ENCODE results near the gene CTNND1. TPM values are rescaled to one million over a fixed set of nuclear protein-coding genes. Genes with fewer than 3 reads are reported as not detected.

The CTNND1 gene
- total RNA-seq, 4 donors from 2014 or later: 178 to 238 (median 202) TPM

DNA sequence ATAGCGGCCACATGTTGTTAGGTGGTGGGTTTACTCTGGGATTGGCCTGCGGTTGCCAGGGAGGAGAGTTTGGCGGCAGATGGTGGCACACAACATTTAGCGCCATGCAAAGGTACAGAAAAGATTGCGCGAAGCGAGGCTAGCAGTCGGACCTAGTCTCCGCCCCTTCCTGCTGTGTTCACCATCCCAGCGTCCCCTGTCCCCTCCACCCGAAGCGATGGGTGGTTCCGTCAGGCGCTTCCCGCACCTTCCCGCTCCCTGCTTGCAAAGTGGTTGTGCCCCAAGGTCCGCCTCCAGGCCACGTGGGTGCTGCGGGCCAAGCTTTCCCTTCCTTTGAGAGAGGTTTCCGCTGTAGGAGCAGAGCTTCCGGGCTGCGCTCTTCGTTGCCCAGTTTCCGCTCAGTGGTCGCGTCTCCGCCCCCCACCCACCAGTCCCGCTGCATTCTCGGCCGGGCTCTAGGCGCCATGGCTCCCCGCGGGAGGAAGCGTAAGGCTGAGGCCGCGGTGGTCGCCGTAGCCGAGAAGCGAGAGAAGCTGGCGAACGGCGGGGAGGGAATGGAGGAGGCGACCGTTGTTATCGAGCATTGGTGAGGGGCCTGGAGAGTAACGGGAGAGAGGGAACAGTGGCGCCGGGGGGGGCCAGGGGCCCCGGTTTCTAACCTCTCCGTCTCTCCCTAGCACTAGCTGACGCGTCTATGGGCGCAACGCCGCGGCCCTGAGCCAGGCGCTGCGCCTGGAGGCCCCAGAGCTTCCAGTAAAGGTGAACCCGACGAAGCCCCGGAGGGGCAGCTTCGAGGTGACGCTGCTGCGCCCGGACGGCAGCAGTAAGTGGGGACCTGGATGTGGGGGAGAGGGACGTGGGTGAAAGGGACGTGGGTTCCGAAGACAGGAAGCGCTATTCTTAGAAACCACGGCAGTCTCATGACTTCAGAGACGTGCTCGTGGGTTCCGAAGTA lies 20.2 kb upstream of the CTNND1 start, which contains the start of gene SELENOH:
SELENOH (plus strand) TSS at position 360 of the 955 bp plus-strand sequence; CDS start at position 465, 105 bp downstream.
- Histone ChIP-seq H3K4me1 (peaks cover 19 to 27% of the 10 kb centered on the region in 2 donors), H3K4me3 (replicated peaks in 1 of 3) (peak within 1 kb of the TSS; percentile 46 to 96 (median 94)), H3K27ac (peak within 1 kb of the TSS; percentile 85 to 94 (median 85)), H3K9me3 (no peaks in the 10 kb centered on the region), H3K36me3 (peaks cover 23% of the 10 kb centered on the region in 2 donors), H3K27me3 (no peaks in the 10 kb centered on the region)
- TF ChIP-seq, protein P1, sequence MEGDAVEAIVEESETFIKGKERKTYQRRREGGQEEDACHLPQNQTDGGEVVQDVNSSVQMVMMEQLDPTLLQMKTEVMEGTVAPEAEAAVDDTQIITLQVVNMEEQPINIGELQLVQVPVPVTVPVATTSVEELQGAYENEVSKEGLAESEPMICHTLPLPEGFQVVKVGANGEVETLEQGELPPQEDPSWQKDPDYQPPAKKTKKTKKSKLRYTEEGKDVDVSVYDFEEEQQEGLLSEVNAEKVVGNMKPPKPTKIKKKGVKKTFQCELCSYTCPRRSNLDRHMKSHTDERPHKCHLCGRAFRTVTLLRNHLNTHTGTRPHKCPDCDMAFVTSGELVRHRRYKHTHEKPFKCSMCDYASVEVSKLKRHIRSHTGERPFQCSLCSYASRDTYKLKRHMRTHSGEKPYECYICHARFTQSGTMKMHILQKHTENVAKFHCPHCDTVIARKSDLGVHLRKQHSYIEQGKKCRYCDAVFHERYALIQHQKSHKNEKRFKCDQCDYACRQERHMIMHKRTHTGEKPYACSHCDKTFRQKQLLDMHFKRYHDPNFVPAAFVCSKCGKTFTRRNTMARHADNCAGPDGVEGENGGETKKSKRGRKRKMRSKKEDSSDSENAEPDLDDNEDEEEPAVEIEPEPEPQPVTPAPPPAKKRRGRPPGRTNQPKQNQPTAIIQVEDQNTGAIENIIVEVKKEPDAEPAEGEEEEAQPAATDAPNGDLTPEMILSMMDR (IDR thresholded peaks at IDR 0.05): no peak
- TF ChIP-seq POLR2A (IDR thresholded peaks at IDR 0.05): peak in 1 of 2 donors; percentile 87
- 0 to 1% methylated on average over 31 to 65 of the region's 75 CpGs for WGBS, 2 donors
- peak; percentile 96 to 97 for DNase-seq
- intact Hi-C loops (cut with DNase I): no loop called here

DNA sequence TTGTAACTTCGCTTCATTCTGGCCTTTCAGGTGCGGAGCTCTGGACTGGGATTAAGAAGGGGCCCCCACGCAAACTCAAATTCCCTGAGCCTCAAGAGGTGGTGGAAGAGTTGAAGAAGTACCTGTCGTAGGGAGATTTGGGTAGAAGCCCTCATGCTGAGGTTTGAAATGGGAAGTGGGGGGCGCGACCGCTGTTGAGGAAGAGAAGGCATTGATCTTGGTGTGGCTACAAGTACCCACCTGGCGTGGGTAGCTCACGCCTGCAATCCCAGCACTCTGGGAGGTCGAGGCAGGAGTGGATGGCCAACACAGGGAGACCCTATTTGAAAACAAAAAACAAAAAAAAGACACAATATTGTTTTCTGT lies 19.5 kb upstream of the CTNND1 start:
- 4 to 5% methylated on average over 10 of the region's 10 CpGs for WGBS, 2 donors
- no peaks in the 10 kb centered on the region for H3K9me3 ChIP-seq

DNA sequence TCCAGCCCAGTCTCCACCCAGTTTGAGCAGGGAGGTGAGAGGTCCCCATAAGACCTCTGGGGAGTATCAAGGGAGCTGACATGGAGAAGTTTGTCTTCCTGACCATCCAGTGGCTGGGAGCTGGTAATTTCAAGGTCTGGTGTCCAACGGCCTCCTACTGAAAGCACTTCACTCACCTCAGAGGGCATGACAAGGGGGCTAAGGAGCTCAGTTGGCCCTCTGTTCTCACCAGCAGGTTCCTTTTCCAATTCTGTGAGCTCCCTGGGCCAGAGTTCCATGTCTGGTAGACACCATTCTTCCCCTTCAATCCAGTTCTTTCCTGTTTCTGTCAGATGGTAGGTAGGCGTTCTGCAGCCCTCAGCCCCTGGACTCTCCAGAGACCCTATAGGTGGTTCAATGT lies 17.2 kb upstream of the CTNND1 start:
- 73 to 100% methylated on average over 1 to 2 of the region's 2 CpGs for WGBS, 2 donors
- H3K27ac ChIP-seq: no peak overlapping the region
- TF ChIP-seq, protein P1 (IDR thresholded peaks at IDR 0.05): no peak
- TF ChIP-seq POLR2A (IDR thresholded peaks at IDR 0.05): no peak
- H3K27me3 ChIP-seq: no peaks in the 10 kb centered on the region
- no peaks in the 10 kb centered on the region for H3K9me3 ChIP-seq
- peaks cover 11 to 15% of the 10 kb centered on the region in 2 donors for H3K36me3 ChIP-seq
- H3K4me3 ChIP-seq (replicated peaks in 1 of 3): no peak overlapping the region
- no peak for DNase-seq
- intact Hi-C loops (cut with DNase I): no loop called here
- peaks cover 19 to 27% of the 10 kb centered on the region in 2 donors for H3K4me1 ChIP-seq

More for the DNA sequence above, 19.5 kb upstream of the CTNND1 start:
- no peak for DNase-seq
- no peaks in the 10 kb centered on the region for H3K27me3 ChIP-seq
- peaks cover 23% of the 10 kb centered on the region in 2 donors for H3K36me3 ChIP-seq
- no peak for TF ChIP-seq POLR2A (IDR thresholded peaks at IDR 0.05)
- TF ChIP-seq, protein P1 (IDR thresholded peaks at IDR 0.05): no peak
- intact Hi-C loops (cut with DNase I): no loop called here
- peak overlapping the region; percentile 85 to 94 (median 85) for H3K27ac ChIP-seq
- H3K4me1 ChIP-seq: peaks cover 19 to 27% of the 10 kb centered on the region in 2 donors
- H3K4me3 ChIP-seq (replicated peaks in 1 of 3): peak overlapping the region; percentile 46 to 96 (median 94)

DNA sequence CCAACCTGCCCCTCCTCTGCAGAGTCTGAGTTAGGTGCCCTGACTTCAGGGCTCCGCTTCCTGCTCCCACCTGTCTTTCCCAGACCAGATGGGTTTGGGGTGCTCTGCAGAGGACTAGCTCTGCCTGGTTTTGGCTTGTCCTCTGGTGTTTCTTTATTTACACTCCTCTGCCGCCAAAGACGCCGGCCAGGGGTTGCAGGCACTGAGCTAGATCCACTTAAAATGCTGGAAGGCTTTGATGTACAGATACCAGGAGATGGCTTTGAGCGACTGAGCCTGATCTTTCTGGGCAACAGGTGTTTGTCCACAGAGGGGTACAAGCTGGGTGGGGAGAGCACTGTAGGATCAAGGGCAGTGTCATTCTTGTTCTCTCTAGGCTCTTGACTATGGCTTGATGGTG lies 16.4 kb upstream of the CTNND1 start:
- TF ChIP-seq, protein P1 (IDR thresholded peaks at IDR 0.05): no peak
- TF ChIP-seq POLR2A (IDR thresholded peaks at IDR 0.05): no peak
- intact Hi-C loops (cut with DNase I): no loop called here
- Histone ChIP-seq H3K27me3 (no peaks in the 10 kb centered on the region), H3K27ac (peak overlapping the region in 2 of 3 donors; percentile 37 to 47), H3K9me3 (no peaks in the 10 kb centered on the region), H3K4me1 (peaks cover 19 to 27% of the 10 kb centered on the region in 2 donors), H3K36me3 (peaks cover 15% of the 10 kb centered on the region in 2 donors), H3K4me3 (replicated peaks in 1 of 3) (no peak overlapping the region)
- 46 to 50% methylated on average over 5 of the region's 5 CpGs for WGBS, 2 donors
- no peak for DNase-seq

DNA sequence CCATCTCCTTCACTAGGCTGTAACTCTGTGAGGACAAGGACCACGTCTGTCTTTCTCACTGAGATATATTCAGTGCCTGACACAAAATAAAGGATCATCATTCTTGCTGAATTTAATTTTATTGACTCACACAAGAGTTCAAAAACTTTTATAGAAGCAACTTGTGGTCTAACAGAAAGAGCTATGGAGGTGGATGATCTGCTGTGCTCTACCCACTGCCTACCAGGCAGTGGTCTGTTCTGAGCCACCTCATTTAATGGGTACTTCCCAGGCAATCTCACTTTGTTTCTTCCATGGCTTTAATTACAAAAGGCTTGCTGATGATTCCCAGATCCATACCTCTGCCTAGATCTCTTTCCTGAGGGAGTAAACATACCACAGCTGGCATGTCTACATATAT lies 14.7 kb upstream of the CTNND1 start:
- 86 to 96% methylated on average over 1 of the region's 1 CpG for WGBS, 2 donors
- no peak for DNase-seq
- intact Hi-C loops (cut with DNase I): no loop called here
- H3K27me3 ChIP-seq: no peaks in the 10 kb centered on the region
- H3K36me3 ChIP-seq: peaks cover 15% of the 10 kb centered on the region in 2 donors
- no peak overlapping the region for H3K27ac ChIP-seq
- no peak overlapping the region for H3K4me3 ChIP-seq (replicated peaks in 1 of 3)
- peaks cover 19 to 30% of the 10 kb centered on the region in 2 donors for H3K4me1 ChIP-seq
- H3K9me3 ChIP-seq: no peaks in the 10 kb centered on the region
- TF ChIP-seq POLR2A (IDR thresholded peaks at IDR 0.05): no peak
- TF ChIP-seq, protein P1 (IDR thresholded peaks at IDR 0.05): no peak
